SH-SY5Y (cell line): ENCODE data around the gene TEX35.

ENCODE experiments used
- GATA2 ChIP-seq: IDR thresholded peaks from 2 replicates; pipeline ENCODE4 v1.6.1; 2011; ENCODE audit warnings: mild to moderate bottlenecking, low read depth, low read length
- GATA3 ChIP-seq: IDR thresholded peaks from 2 replicates; pipeline ENCODE4 v1.6.1; 2011; ENCODE audit warnings: low read depth, mild to moderate bottlenecking, low read length, moderate library complexity

GRCh38 chr1:178492341-178492740 lies 20.6 kb upstream of the TEX35 start:
- TF ChIP-seq GATA2 (no peak), GATA3 (no peak)
